Activated T-cell treated with anti-CD3 and anti-CD28 coated beads for 1 hour (primary cell): Measurements from ENCODE around the gene PKNOX2.

Source experiments
- DNase-seq: peaks from one replicate; pipeline ENCODE4 v3.0.0-alpha.2; 2020; ENCODE audit warnings: low read depth

PKNOX2 gene

GRCh38 chr11:125364121-125364826, 199.7 kb downstream of the PKNOX2 start:
- no peak for DNase-seq

- no peak for DNase-seq
Observed at GRCh38 chr11:125365196-125365931, 200.8 kb downstream of the PKNOX2 start.

GRCh38 chr11:125367710-125368109, 203.2 kb downstream of the PKNOX2 start:
- DNase-seq, result no peak

GRCh38 chr11:125368757-125369156, 204.2 kb downstream of the PKNOX2 start:
- no peak for DNase-seq

GRCh38 chr11:125369808-125370207, 205.3 kb downstream of the PKNOX2 start:
- no peak for DNase-seq

GRCh38 chr11:125370561-125371389, 206.2 kb downstream of the PKNOX2 start:
- no peak for DNase-seq

GRCh38 chr11:125371431-125371935, 206.9 kb downstream of the PKNOX2 start:
- no peak for DNase-seq

GRCh38 chr11:125372088-125372487, 207.5 kb downstream of the PKNOX2 start:
- no peak for DNase-seq

- no peak for DNase-seq
Observed at GRCh38 chr11:125372911-125373310, 208.4 kb downstream of the PKNOX2 start.

GRCh38 chr11:125373426-125374391, 209.2 kb downstream of the PKNOX2 start:
- no peak for DNase-seq

GRCh38 chr11:125374398-125374797, 209.8 kb downstream of the PKNOX2 start:
- no peak for DNase-seq

GRCh38 chr11:125375146-125375545, 210.6 kb downstream of the PKNOX2 start:
- DNase-seq, result no peak

GRCh38 chr11:125376117-125376516, 211.6 kb downstream of the PKNOX2 start:
- no peak for DNase-seq

GRCh38 chr11:125376856-125377255, 212.3 kb downstream of the PKNOX2 start:
- DNase-seq, result no peak

GRCh38 chr11:125378083-125378482, 213.5 kb downstream of the PKNOX2 start:
- DNase-seq, result no peak

GRCh38 chr11:125378571-125378970, 214.0 kb downstream of the PKNOX2 start:
- no peak for DNase-seq

GRCh38 chr11:125379565-125379964, 215.0 kb downstream of the PKNOX2 start:
- no peak for DNase-seq

- no peak for DNase-seq
Observed at GRCh38 chr11:125379981-125380380, 215.4 kb downstream of the PKNOX2 start.

GRCh38 chr11:125380756-125381445, 216.3 kb downstream of the PKNOX2 start:
- DNase-seq, result no peak

- no peak for DNase-seq
Observed at GRCh38 chr11:125381499-125382044, 217.0 kb downstream of the PKNOX2 start.
